NCI-H82 treated with DMSO at 0.1 percent for 48 hours (cell line): ENCODE data around the gene PRKCA.
"Not testable (repeated sequence)": the region's sequence is repeated elsewhere in the genome, so short reads cannot be mapped to it uniquely, and the experiment has no call there.

Experiments used
- DNase-seq: peaks from one replicate; lab custom pipeline; 2025; ENCODE audit not compliant: unreplicated experiment; lab: John Stamatoyannopoulos, UW

PRKCA gene

GRCh38 chr17:66301864-66302741 lies at the start of gene PRKCA:
Gene PRKCA (plus strand): TSS chr17:66302613.
- no peak for DNase-seq

GRCh38 chr17:66253458-66253857 lies 49.0 kb upstream of the PRKCA start:
- not testable (repeated sequence) for DNase-seq

GRCh38 chr17:66255112-66255511 lies 47.3 kb upstream of the PRKCA start:
- peak; percentile 15 for DNase-seq

- DNase-seq: no peak
These were observed 46.9 kb upstream of the PRKCA start for GRCh38 chr17:66255527-66255971.

GRCh38 chr17:66260275-66260674 lies 42.1 kb upstream of the PRKCA start:
- DNase-seq: no peak

- no peak for DNase-seq
These were observed 41.7 kb upstream of the PRKCA start for GRCh38 chr17:66260688-66261087.

GRCh38 chr17:66262767-66263166 lies 39.6 kb upstream of the PRKCA start:
- DNase-seq: no peak

- DNase-seq: no peak
These were observed 37.7 kb upstream of the PRKCA start for GRCh38 chr17:66264696-66265095.

- no peak for DNase-seq
These were observed 34.0 kb upstream of the PRKCA start for GRCh38 chr17:66268247-66268927.

GRCh38 chr17:66270106-66270505 lies 32.3 kb upstream of the PRKCA start:
- no peak for DNase-seq

- DNase-seq: no peak
These were observed 30.9 kb upstream of the PRKCA start for GRCh38 chr17:66271512-66271911.

GRCh38 chr17:66272811-66273585 lies 29.4 kb upstream of the PRKCA start:
- DNase-seq: no peak

- DNase-seq: no peak
These were observed 28.9 kb upstream of the PRKCA start for GRCh38 chr17:66273586-66273848.

GRCh38 chr17:66275651-66276050 lies 26.8 kb upstream of the PRKCA start:
- DNase-seq: no peak

GRCh38 chr17:66276328-66276937 lies 26.0 kb upstream of the PRKCA start:
- no peak for DNase-seq

- no peak for DNase-seq
These were observed 25.2 kb upstream of the PRKCA start for GRCh38 chr17:66277191-66277590.

GRCh38 chr17:66281661-66282369 lies 20.6 kb upstream of the PRKCA start:
- no peak for DNase-seq

- DNase-seq: no peak
These were observed 19.0 kb upstream of the PRKCA start for GRCh38 chr17:66283296-66283934.

GRCh38 chr17:66283971-66284370 lies 18.4 kb upstream of the PRKCA start:
- DNase-seq: no peak

- DNase-seq: no peak
These were observed 17.3 kb upstream of the PRKCA start for GRCh38 chr17:66285149-66285548.
